Measurements from ENCODE around the gene MYL12B. TPM values are rescaled to one million over a fixed set of nuclear protein-coding genes. Genes with fewer than 3 reads are reported as not detected.

Gene MYL12B
- 100 to 1,000 TPM; 259 to 762 (median 384) TPM for total RNA-seq
- 100 to 1,000 TPM; 396 to 810 (median 786) TPM for polyA plus RNA-seq
- long read RNA-seq, donor 1, transcript MYL12B-204 (4 exons, 1,064 nt) = minor isoform, 11 of 461 reads
- long read RNA-seq, donor 1, transcript MYL12B-201 (4 exons, 1,210 nt) = major isoform, 404 of 461 reads
- long read RNA-seq, donor 1, partial matches to known transcripts = 38 of 461 reads
- long read RNA-seq, donor 1, other reads (novel, unspliced or antisense) = 6 of 461 reads
- long read RNA-seq, donor 2, transcript MYL12B-204 (4 exons, 1,064 nt) = minor isoform, 5 of 412 reads
- long read RNA-seq, donor 2, transcript MYL12B-201 (4 exons, 1,210 nt) = major isoform, 240 of 412 reads
- long read RNA-seq, donor 2, partial matches to known transcripts = 161 of 412 reads
- long read RNA-seq, donor 2, other reads (novel, unspliced or antisense) = 6 of 412 reads
- long read RNA-seq, donor 3, transcript MYL12B-204 (4 exons, 1,064 nt) = minor isoform, 9 of 347 reads
- long read RNA-seq, donor 3, transcript MYL12B-201 (4 exons, 1,210 nt) = major isoform, 313 of 347 reads
- long read RNA-seq, donor 3, partial matches to known transcripts = 19 of 347 reads
- long read RNA-seq, donor 3, other reads (novel, unspliced or antisense) = 5 of 347 reads
- long read RNA-seq, donor 4, transcript MYL12B-201 (4 exons, 1,210 nt) = major isoform, 383 of 397 reads
- long read RNA-seq, donor 4, partial matches to known transcripts = 11 of 397 reads
- long read RNA-seq, donor 4, other reads (novel, unspliced or antisense) = 1 of 397 reads
- long read RNA-seq, donor 5, transcript MYL12B-201 (4 exons, 1,210 nt) = major isoform, 392 of 463 reads
- long read RNA-seq, donor 5, partial matches to known transcripts = 68 of 463 reads
- long read RNA-seq, donor 5, other reads (novel, unspliced or antisense) = 1 of 463 reads
- long read RNA-seq, donor 6, transcript MYL12B-201 (4 exons, 1,210 nt) = major isoform, 258 of 286 reads
- long read RNA-seq, donor 6, partial matches to known transcripts = 28 of 286 reads
- long read RNA-seq, donor 6, other reads (novel, unspliced or antisense) = 0 of 286 reads
- long read RNA-seq, donor 7, transcript MYL12B-201 (4 exons, 1,210 nt) = major isoform, 181 of 208 reads
- long read RNA-seq, donor 7, partial matches to known transcripts = 21 of 208 reads
- long read RNA-seq, donor 7, other reads (novel, unspliced or antisense) = 0 of 208 reads
- long read RNA-seq, donor 8, transcript MYL12B-204 (4 exons, 1,064 nt) = minor isoform, 6 of 648 reads
- long read RNA-seq, donor 8, transcript MYL12B-201 (4 exons, 1,210 nt) = major isoform, 377 of 648 reads
- long read RNA-seq, donor 8, partial matches to known transcripts = 257 of 648 reads
- long read RNA-seq, donor 8, other reads (novel, unspliced or antisense) = 8 of 648 reads
- long read RNA-seq, donor 9, transcript MYL12B-201 (4 exons, 1,210 nt) = major isoform, 229 of 247 reads
- long read RNA-seq, donor 9, transcript MYL12B-204 (4 exons, 1,064 nt) = minor isoform, 6 of 247 reads
- long read RNA-seq, donor 9, partial matches to known transcripts = 12 of 247 reads
- long read RNA-seq, donor 9, other reads (novel, unspliced or antisense) = 0 of 247 reads
- long read RNA-seq, donor 10, transcript MYL12B-201 (4 exons, 1,210 nt) = major isoform, 140 of 149 reads
- long read RNA-seq, donor 10, partial matches to known transcripts = 6 of 149 reads
- long read RNA-seq, donor 10, other reads (novel, unspliced or antisense) = 0 of 149 reads

GRCh38 chr18:3261373-3262233, at the start of gene MYL12B:
Gene MYL12B, plus strand, starts transcription at chr18:3262133. Its CDS starts 10,766 bp downstream, at chr18:3272899.
- Histone ChIP-seq H3K27me3 (no peaks in the 10 kb centered on the region), H3K4me3 (peak within 1 kb of the TSS; percentile 73 to 95 (median 85)), H3K9me3 (replicated peaks in 1 of 3) (no peaks in the 10 kb centered on the region), H3K27ac (peak within 1 kb of the TSS; percentile 82 to 98 (median 98)), H3K4me1 (replicated peaks in 1 of 2) (peaks cover 44 to 55% of the 10 kb centered on the region in 2 donors), H3K36me3 (replicated peaks in 1 of 2) (peaks cover 0 to 17% of the 10 kb centered on the region in 2 donors)
- peak; percentile 73 to 84 (median 81) for DNase-seq
- intact Hi-C loops (cut with DNase I) = loop anchor here (10.0 kb wide), 2 partner anchors 63 to 193 kb away; partner anchors contain the start of gene TGIF1 (in 1 of the 2)
- WGBS, 4 donors = 0 to 1% (median 0%) methylated on average over 23 to 84 of the region's 84 CpGs
- TF ChIP-seq POLR2A (IDR thresholded peaks at IDR 0.05) (peak; percentile 74 to 80), CTCF (IDR thresholded peaks at IDR 0.05) (peak in 3 of 6 experiments; percentile 8 to 25 (median 23))

GRCh38 chr18:3212657-3213056, 49.3 kb upstream of the MYL12B start:
- peaks cover 11 to 19% of the 10 kb centered on the region in 2 donors for H3K4me1 ChIP-seq (replicated peaks in 1 of 2)

More at GRCh38 chr18:3212657-3213056, 49.3 kb upstream of the MYL12B start:
- no peaks in the 10 kb centered on the region for H3K9me3 ChIP-seq (replicated peaks in 1 of 3)
- DNase-seq = no peak
- TF ChIP-seq CTCF (IDR thresholded peaks at IDR 0.05) = no peak
- intact Hi-C loops (cut with DNase I) = no loop called here
- peak overlapping the region in 1 of 5 donors; percentile 18 for H3K27ac ChIP-seq
- H3K4me3 ChIP-seq = no peak overlapping the region
- 63 to 81% (median 70%) methylated on average over 4 of the region's 4 CpGs for WGBS, 4 donors
- no peaks in the 10 kb centered on the region for H3K27me3 ChIP-seq
- no peaks in the 10 kb centered on the region for H3K36me3 ChIP-seq (replicated peaks in 1 of 2)

Measured in adrenal gland (tissue), 19 donors.